Measurements from ENCODE around the gene SSTR3.
"Not testable (repeated sequence)": the region's sequence is repeated elsewhere in the genome, so short reads cannot be mapped to it uniquely, and the experiment has no call there.

GRCh38 chr22:37201443-37201820 is 10.8 kb downstream of the SSTR3 start:
- not testable (repeated sequence) for TF ChIP-seq PRDM15 (CRISPR knock-in tag; IDR thresholded peaks at IDR 0.05); MTA3 (IDR thresholded peaks at IDR 0.05; ENCODE audit: borderline replicate concordance, low read length); CTCF (IDR thresholded peaks at IDR 0.05 in 2 of 3, conservative IDR thresholded peaks at IDR 0.05 in 1 of 3; ENCODE audit: control insufficient read depth in 2 of 3, extremely low read depth in 1 of 3, insufficient read depth in 1 of 3, low read depth in 3 of 3, low read length in 3 of 3); SKIL (IDR thresholded peaks at IDR 0.05; ENCODE audit: low read depth, poor library complexity, severe bottlenecking); NR2C2 (IDR thresholded peaks at IDR 0.05; ENCODE audit: borderline replicate concordance, control insufficient read depth, insufficient read length, low read depth); YY1 (IDR thresholded peaks at IDR 0.05; ENCODE audit: low read depth, low read length); POLR2A (IDR thresholded peaks at IDR 0.05; ENCODE audit: low read depth, low read length); CBX3 (IDR thresholded peaks at IDR 0.05; ENCODE audit: borderline replicate concordance, low read depth); ATF7 (IDR thresholded peaks at IDR 0.05; ENCODE audit: low read depth); POLR2AphosphoS5 (IDR thresholded peaks at IDR 0.05; ENCODE audit: low read length); EZH2 (IDR thresholded peaks at IDR 0.05; ENCODE audit: borderline replicate concordance, control insufficient read depth, low read depth, low read length)

Data from GM12878 (cell line).